PFSK-1 (cell line): ENCODE data around the gene SAA4. TPM values are rescaled to one million over a fixed set of nuclear protein-coding genes. Genes with fewer than 3 reads are reported as not detected.

Source experiments
- FOXP2 ChIP-seq: optimal IDR thresholded peaks from 2 replicates; pipeline ENCODE3; 2011; ENCODE audit warnings: borderline replicate concordance, control low read depth, inconsistent platforms; ENCODE audit not compliant: insufficient read depth; ENCODE audit errors: extremely low read length, extremely low read depth
- POLR2AphosphoS5 ChIP-seq: IDR thresholded peaks from 2 replicates; pipeline ENCODE4 v1.6.1; 2012; ENCODE audit warnings: low read depth, mild to moderate bottlenecking, control low read depth, low read length, moderate library complexity
- SIN3A ChIP-seq: IDR thresholded peaks from 2 replicates; pipeline ENCODE4 v1.6.1; 2012; ENCODE audit warnings: mild to moderate bottlenecking, low read length, moderate library complexity, borderline replicate concordance; ENCODE audit not compliant: insufficient read depth
- TAF1 ChIP-seq: IDR thresholded peaks from 2 replicates; pipeline ENCODE4 v1.6.1; 2012; ENCODE audit warnings: low read length, control low read depth, borderline replicate concordance; ENCODE audit not compliant: insufficient read depth
- polyA plus RNA-seq: library from polyadenylated mRNA; unstranded; fragments of >200 nt; gene quantifications from one replicate; pipeline ENCODE4 v1.2.1, GENCODE V29; 2012; ENCODE audit warnings: low read depth, missing spikeins; ENCODE audit not compliant: insufficient read length
- TF ChIP-seq, protein P1 (sequence below), 2 experiments: IDR thresholded peaks; 2 replicates each; pipeline versions ENCODE4 v1.6.1 to v1.8.0; 2011 to 2012; ENCODE audit warnings: low read depth in 2 of 2, low read length in 2 of 2, control low read depth in 1 of 2, inconsistent platforms in 1 of 2, mild to moderate bottlenecking in 1 of 2, moderate library complexity in 1 of 2; ENCODE audit not compliant: insufficient read depth in 1 of 2

SAA4 gene, protein sequence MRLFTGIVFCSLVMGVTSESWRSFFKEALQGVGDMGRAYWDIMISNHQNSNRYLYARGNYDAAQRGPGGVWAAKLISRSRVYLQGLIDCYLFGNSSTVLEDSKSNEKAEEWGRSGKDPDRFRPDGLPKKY
- not detected for polyA plus RNA-seq

DNA sequence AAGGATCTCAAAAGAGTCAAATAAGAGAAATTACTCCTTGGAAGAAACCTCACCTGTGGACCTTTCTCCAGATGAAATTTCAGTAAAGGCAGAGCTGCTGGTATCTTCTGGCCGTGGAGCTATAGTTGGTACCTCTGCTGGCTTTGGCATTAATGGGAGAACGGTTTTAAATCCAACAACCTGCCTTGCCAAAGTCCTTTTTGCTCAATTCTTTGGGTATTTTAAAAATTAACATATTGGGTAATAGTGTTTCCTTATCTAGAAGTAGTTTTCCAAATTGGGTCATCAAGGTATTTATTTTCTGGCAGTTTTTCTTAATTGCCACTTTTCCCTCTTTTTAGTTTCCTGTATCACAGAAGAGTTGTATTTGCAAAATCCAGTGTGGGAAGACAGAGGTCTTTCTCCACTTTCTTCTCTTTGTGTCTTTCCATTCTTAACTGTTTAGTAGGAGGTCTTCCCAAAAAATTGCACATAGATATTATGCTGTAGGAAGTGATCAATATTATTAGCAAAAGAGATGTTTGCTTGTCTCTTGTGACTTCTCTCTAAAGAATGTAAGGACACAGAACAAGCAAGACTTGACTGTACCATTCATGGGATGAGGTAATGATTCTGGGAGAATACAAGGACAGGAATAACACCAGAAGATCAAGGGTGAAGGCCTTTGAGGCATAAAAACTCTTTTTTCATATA is at the start of gene SAA4:
SAA4 (minus strand) TSS at position 139 of the 693 bp plus-strand sequence. CDS start 876 bp downstream, outside the sequence.
- TF ChIP-seq POLR2AphosphoS5 (no peak), TAF1 (no peak), FOXP2 (no peak), SIN3A (no peak)
- TF ChIP-seq, protein P1, sequence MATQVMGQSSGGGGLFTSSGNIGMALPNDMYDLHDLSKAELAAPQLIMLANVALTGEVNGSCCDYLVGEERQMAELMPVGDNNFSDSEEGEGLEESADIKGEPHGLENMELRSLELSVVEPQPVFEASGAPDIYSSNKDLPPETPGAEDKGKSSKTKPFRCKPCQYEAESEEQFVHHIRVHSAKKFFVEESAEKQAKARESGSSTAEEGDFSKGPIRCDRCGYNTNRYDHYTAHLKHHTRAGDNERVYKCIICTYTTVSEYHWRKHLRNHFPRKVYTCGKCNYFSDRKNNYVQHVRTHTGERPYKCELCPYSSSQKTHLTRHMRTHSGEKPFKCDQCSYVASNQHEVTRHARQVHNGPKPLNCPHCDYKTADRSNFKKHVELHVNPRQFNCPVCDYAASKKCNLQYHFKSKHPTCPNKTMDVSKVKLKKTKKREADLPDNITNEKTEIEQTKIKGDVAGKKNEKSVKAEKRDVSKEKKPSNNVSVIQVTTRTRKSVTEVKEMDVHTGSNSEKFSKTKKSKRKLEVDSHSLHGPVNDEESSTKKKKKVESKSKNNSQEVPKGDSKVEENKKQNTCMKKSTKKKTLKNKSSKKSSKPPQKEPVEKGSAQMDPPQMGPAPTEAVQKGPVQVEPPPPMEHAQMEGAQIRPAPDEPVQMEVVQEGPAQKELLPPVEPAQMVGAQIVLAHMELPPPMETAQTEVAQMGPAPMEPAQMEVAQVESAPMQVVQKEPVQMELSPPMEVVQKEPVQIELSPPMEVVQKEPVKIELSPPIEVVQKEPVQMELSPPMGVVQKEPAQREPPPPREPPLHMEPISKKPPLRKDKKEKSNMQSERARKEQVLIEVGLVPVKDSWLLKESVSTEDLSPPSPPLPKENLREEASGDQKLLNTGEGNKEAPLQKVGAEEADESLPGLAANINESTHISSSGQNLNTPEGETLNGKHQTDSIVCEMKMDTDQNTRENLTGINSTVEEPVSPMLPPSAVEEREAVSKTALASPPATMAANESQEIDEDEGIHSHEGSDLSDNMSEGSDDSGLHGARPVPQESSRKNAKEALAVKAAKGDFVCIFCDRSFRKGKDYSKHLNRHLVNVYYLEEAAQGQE (IDR thresholded peaks at IDR 0.05; ENCODE audit: insufficient read depth in 1 of 2, low read depth in 2 of 2, low read length in 2 of 2) = no peak

DNA sequence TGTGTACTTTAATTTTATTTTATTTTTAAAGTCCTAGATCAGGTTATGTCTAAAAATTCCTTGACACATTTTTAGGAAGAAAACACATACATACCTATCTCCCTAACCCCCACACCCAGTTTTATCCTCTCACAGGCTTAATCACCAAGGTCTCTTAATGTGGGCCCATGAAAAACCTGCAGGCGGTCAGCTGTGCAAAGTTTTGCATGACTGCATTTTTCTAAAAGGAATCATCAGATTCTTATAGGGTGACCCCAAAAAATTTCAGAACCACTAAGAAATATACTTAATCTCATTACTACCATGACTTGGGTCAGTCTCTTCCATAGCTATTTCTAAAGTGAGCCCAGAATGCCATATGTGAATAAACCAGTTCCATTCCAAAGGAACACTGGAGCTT is 49.2 kb upstream of the SAA4 start:
- TF ChIP-seq POLR2AphosphoS5 = no peak
- no peak for TF ChIP-seq TAF1
- TF ChIP-seq FOXP2 = no peak

DNA sequence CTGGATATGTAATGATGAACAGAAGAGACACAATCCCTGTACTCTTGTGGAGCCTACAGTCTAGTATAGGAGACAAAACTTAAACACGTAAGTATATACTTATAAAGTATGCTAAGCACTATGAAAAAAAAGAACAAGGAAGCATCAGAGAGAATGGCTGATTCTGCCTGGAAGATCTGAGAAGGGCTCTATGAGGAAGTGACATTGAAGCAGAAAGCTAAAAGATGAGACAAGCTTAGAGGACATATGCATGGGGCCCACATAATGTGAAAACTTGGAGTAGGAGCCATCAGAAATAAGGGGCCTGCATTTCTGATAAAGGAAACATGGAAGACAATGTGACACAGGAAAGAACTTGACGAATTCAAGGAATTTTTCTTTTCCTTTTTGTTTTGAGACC is 46.0 kb upstream of the SAA4 start:
- TF ChIP-seq, protein P1 (IDR thresholded peaks at IDR 0.05; ENCODE audit: insufficient read depth in 1 of 2, low read depth in 2 of 2, low read length in 2 of 2) = no peak
- TF ChIP-seq TAF1 = no peak
- TF ChIP-seq POLR2AphosphoS5 = no peak
- no peak for TF ChIP-seq FOXP2
- no peak for TF ChIP-seq SIN3A

DNA sequence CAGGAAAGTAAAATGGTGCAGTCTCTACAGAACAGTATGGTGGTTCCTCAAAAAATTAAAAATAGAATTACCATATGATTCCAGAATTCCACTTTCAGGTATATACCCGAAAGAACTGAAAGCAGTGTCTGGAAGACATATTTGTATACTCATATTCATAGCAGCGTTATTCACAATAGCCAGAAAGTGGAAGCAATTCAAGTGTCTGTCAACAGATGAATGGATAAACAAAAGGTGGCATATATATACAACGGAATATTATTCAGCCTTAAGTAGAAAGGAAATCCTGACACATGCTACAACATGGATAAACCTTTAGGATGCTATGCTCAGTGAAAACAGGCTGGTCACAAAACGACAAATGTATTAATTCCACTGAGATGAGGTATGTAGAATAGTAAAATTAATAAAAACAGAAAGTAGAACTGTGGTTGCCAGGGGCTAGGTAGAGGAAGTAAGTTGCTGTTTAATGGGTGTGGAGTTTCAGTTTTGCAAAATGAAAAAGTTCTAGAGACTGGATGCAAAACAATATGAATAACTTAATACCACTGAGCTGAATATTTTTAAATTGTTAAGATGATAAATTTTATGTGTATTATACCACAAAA is 43.9 kb upstream of the SAA4 start:
- no peak for TF ChIP-seq FOXP2
- TF ChIP-seq, protein P1 (IDR thresholded peaks at IDR 0.05; ENCODE audit: insufficient read depth in 1 of 2, low read depth in 2 of 2, low read length in 2 of 2) = no peak
- TF ChIP-seq SIN3A = no peak
- no peak for TF ChIP-seq POLR2AphosphoS5
- no peak for TF ChIP-seq TAF1

DNA sequence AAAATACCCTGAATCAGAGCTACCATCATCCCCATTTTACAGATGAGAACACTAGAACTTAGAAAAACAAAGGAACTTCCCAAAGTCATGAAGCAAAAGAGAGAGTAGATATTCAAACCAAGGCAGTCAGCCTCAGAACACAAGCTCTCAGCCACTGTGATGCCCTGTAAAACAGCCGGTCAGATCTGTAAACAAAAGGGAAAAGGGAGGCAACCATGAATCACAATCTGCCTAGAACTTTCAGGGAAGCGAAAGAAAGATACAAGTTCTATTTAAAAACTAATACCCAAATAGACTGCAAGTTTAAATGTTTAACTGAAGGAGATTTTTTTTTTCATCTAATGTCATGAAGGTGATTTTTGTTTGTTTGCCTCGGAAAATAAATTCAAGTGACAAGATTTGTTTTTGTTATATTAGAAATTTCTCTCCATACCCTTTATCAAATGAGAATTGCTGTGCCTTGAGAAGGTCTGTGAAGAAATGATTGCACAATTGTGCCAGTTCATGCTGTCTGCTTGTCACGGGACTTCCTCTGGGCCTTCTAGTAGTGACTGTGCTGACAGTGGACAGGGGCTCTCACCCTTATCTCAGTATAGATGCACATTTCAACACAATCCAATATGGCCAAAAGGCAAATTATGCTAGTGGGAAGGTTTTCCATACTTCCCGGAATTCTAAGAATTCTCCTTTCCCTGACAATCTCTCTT is 41.1 kb upstream of the SAA4 start:
- TF ChIP-seq, protein P1 (IDR thresholded peaks at IDR 0.05; ENCODE audit: insufficient read depth in 1 of 2, low read depth in 2 of 2, low read length in 2 of 2) = no peak
